ENCODE data around the gene NHLH2.

NHLH2 gene

GRCh38 chr1:115837740-115838421 lies 3.0 kb downstream of the NHLH2 start:
- no peak for DNase-seq

- DNase-seq, result no peak
Observed at GRCh38 chr1:115837341-115837739, 3.6 kb downstream of the NHLH2 start.

- no peak for DNase-seq
Observed at GRCh38 chr1:115833856-115834255, 7.1 kb downstream of the NHLH2 start.

DNA sequence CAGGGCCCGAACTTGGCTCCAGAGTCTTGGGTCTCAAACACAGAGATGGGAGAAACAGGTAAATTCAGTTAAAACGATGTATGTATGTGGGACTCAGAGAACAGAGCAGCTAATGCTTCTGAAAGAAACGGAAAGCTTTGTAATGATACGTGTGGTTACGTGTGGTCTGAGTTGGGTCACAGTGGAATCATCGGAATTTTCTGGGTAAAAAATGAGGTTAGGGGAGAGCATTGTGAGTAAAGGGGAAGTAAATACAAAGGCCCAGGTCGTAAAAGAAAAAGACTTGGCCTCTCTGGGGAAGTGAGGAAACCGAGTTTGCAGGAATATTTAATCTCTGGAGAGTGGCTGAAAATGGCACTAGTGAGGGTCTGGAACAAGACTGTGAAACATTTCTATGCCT lies 8.3 kb downstream of the NHLH2 start:
- DNase-seq, result no peak

- no peak for DNase-seq
Observed at GRCh38 chr1:115830963-115831362, 10.0 kb downstream of the NHLH2 start.

DNA sequence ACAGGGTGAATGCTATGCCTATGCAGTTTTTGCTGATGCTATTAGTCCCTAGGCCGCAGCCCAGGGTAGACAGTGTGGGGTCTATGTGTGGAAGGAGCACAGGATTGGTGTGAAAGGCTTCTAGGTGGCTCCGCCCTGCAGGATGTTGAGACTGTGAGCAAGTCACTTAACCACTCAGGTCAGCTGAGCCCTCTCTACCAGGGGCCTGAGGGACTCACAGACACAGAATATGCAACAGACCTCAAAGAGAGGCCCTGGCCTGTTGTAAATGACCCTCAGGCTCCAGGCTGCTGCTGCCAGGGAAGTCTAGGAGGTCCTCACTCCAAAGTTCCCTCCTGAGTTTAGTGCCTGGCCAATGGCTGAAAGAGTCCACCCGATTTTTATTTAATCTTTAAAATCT lies 11.0 kb downstream of the NHLH2 start:
- DNase-seq, result no peak

- no peak for DNase-seq
Observed at GRCh38 chr1:115829023-115829674, 11.8 kb downstream of the NHLH2 start.

GRCh38 chr1:115828101-115829022 lies 12.6 kb downstream of the NHLH2 start:
- no peak for DNase-seq

DNA sequence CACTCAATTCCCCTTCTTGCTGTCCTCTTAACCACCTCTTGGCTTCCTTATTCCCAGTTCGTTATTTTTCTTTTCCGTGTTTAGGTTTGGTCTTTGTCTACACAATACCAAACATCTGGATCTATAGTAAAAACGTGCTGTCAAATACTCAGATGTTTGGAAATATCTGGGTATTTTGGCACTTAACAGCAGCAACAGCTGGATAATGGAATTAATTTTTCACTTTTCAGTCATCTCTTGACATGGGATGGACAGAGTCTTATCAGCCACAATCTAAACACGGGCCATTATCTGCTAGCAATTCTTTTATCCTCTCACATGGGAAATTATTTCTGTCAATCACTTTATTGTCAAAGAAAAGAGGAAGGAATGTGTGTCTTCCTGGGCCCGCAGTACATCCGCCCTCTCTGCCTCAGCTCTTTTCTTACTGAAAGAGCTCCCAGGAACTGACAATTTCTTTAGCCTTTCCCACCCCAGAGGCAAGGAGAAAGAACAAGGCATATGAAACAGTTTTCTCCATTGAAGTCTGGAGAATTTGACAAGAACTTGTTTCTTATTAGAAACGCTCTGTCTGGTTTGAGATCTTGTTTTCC lies 13.4 kb downstream of the NHLH2 start:
- DNase-seq, result no peak

DNA sequence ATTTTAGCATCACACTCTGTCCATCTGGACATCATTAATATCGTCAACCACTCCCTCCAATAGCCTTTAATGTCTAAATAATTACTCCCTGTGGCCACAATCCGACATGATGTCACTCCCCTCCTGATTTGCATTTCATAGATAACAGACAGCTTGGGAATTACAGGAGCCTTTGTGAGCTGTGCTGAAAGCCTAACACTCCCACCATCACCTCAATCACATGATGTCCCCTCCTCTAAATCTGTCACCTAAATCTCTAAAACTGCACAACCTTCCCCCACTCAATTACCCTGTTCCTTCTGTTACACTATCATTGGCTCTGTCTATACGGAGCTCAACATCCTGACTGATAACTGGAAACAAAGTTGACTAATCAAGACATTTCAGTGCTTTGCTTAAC lies 14.3 kb downstream of the NHLH2 start:
- DNase-seq, result no peak

GRCh38 chr1:115822117-115822516 lies 18.8 kb downstream of the NHLH2 start:
- no peak for DNase-seq

DNA sequence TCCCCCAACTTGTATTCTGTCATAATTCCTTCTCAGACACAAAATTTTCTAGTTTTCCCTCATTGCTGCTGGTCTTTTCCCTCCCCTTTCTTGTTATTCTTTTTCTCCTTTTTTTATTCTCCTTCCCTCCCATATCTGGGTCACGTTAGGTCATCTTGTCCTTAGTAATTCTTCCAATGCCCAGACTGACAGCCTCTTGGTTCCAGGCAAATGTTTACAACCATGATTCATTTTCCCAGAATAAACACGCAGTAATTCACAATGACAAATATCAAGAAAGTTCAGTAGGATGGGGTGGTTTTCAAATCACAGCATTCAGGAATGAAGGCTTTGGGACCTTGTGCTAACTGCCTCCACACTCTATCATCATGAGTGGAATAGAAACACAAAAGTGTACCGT lies 25.2 kb downstream of the NHLH2 start:
- DNase-seq, result no peak

DNA sequence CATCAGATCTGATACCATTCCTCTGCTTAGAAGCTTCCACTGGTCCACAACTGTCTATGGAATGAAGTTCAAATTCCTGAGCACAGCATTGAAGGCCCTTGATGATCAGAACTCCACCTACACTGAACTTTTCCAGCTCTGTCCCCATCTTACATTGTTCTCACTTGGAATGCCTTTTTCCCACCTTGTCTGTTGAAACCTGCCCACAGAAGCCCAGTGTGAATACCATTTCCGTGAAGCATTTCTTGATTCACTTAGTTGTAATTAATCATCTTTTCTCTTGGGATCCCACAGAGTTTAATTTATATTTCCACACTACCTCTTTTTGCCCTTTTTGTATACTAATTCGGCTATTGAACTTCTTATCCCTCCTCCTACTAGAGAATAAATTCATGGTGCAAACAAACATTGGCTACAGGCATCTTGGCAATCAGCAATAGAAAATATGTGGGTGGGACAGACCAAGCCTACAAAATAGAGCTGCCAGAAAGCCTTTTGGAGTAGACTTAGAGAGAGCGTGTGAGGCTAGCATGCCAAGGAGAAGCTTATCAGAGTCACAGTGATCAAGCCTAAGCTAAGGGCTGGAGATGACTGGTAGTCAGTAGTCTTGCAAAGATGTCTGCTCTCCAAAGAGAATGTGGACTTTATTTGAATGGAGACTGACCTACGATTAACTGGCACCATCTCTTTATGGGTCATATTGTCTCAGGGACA lies 26.1 kb downstream of the NHLH2 start:
- DNase-seq, result no peak

DNA sequence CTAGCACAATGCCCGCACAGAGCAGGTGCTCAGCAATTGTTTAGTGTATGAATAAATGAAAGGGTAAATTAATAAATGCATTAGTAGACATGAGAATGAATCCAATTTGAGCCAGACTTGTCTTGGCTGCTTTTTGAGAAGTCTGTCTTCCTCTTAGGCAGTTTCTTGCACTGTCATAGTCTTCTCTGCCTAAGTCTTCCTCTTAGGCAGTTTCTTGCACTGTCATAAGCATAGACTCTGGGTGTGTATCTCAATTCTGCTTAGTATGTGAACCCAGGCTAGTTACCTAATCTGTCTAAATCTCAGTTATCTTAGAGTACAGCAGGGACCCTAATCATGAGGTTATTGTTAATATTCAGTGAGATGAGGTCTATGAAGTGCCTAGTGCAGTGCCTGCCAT lies 27.2 kb downstream of the NHLH2 start:
- no peak for DNase-seq

- no peak for DNase-seq
Observed at GRCh38 chr1:115811140-115811828, 29.6 kb downstream of the NHLH2 start.

DNA sequence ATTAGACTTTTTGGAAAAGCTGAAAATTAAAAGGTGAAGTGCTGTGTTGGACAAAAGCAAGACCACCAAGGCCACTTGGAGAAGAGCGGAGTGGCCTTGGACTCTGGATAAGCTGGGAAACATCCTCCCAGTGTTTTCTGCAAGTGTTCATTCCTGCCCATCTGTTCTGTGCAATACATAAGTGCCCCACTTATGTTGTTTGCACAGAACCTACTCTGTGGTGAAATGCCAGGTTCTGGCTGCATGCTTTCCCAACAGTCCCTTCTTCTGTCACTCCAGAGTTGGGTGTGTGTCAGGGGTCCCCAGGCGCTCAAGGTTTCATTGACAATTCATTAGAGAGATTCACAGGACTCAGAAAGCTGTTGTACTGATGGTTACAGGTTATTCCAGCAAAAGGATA lies 30.3 kb downstream of the NHLH2 start:
- DNase-seq, result no peak

- DNase-seq, result no peak
Observed at GRCh38 chr1:115809847-115810246, 31.1 kb downstream of the NHLH2 start.

DNA sequence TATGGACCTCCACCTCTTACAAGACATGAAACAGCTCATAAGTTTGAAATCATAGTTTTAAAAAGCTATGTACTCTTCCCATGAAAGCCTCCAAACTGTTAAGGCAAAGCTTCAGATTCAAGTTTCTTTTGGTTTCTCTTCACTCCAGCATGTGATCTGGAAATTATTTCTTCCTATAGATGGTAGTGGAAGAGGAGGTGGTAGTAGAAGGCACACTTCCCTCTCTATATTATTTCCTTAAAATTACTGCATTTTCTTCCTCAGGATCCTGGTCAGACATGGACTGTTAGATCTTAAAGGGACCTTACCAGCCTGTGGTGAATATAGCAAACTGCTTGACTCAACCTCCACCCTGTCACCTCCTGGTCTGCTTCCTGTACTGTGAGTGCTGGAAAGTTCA lies 31.9 kb downstream of the NHLH2 start:
- DNase-seq, result no peak

DNA sequence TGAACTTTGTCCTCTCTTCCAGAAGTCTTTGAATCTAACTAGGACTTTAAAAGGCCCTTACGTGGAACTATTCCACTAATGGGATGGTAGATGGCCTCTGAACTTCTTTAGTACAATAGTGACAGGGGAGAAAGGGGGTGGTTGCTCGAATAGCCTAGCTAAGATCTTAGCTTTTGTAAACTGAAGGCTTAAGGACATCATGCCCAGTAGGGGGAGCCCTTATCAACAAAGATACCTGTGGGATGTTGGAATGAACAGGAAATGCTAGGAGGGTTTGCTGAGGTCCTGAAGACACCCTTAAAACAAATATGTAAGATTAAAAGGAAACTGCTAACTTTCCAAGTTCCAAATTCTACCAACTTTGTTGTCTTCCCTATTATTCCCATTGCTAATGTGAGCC lies 33.2 kb downstream of the NHLH2 start:
- DNase-seq, result no peak

DNA sequence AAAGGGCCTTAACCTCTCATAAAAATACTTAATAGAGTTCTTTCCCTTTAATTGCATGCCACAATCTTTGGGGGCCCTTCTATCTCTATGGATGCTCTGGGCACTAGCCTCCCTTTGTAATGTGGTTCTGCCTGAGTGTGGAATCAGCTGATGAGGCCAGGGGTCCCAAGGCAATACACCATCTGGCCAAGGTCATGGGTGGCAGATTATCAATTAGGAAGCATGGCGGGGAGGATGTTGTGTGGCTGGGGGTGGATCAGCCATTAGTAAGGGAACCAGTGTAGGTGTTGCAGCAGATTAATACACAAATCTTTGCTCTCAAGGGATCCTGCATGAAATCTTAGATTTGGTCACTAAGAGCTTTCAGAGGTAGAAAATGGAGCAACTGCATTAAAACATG lies 35.3 kb downstream of the NHLH2 start:
- no peak for DNase-seq

- no peak for DNase-seq
Observed at GRCh38 chr1:115802416-115802815, 38.5 kb downstream of the NHLH2 start.

- DNase-seq, result no peak
Observed at GRCh38 chr1:115797486-115797885, 43.4 kb downstream of the NHLH2 start.

Measured in 8988T (cell line).